Measurements from ENCODE around the gene FAM3D. TPM values are rescaled to one million over a fixed set of nuclear protein-coding genes. Genes with fewer than 3 reads are reported as not detected.
A peak's percentile ranks its signal among the peaks of the same experiment; 100 is the strongest.

FAM3D gene
- total and polyA plus RNA-seq, 2 of the 8 experiments (the other 6 are each of a cell fraction or from before 2014, with no cell fraction given) = not detected

- Histone ChIP-seq H2AK5ac (ENCODE audit: low read depth, low read length) (no peak overlapping the region), H3K23ac (ENCODE audit: insufficient read length) (no peak overlapping the region), H2BK20ac (ENCODE audit: low read length) (no peak overlapping the region), H3K9me3 (ENCODE audit: insufficient read depth in 2 of 2, low read depth in 1 of 2, low read length in 1 of 2) (no peaks in the 10 kb centered on the region), H2BK15ac (ENCODE audit: low read length) (no peak overlapping the region), H4K20me1 (replicated peaks in 1 of 2; ENCODE audit: control insufficient read depth in 1 of 2, insufficient read depth in 2 of 2, low read length in 2 of 2) (no peaks in the 10 kb centered on the region), H2BK12ac (ENCODE audit: low read depth, low read length) (peak overlapping the region; percentile 72; the same call in 1 of the 2 replicates), H3K14ac (ENCODE audit: insufficient read length) (no peak overlapping the region), H3K23me2 (ENCODE audit: low read depth, low read length) (no peaks in the 10 kb centered on the region), H4K5ac (ENCODE audit: insufficient read length, low read depth, low read length) (peak overlapping the region; percentile 30), H3K27ac (ENCODE audit: low read depth, low read length) (no peak overlapping the region), H3K4me2 (ENCODE audit: insufficient read depth in 1 of 2, low read depth in 2 of 2, low read length in 2 of 2) (no peak overlapping the region), H3K4me3 (ENCODE audit: extremely low read depth in 1 of 4, insufficient read depth in 2 of 4, low read depth in 3 of 4, low read length in 4 of 4) (no peak overlapping the region), H3K79me1 (ENCODE audit: low read depth, low read length) (no peaks in the 10 kb centered on the region), H3K18ac (ENCODE audit: extremely low read depth, low read length) (no peak overlapping the region), H3K4me1 (replicated peaks in 1 of 4; ENCODE audit: control insufficient read depth in 3 of 4, insufficient read depth in 4 of 4, low read length in 3 of 4) (peaks cover 0 to 4% (median 0%) of the 10 kb centered on the region in 4 experiments; a peak in 2 of 7 replicates), H2BK120ac (replicated peaks; ENCODE audit: low read depth, low read length) (no peak overlapping the region), H3K9ac (replicated peaks in 1 of 4; ENCODE audit: extremely low read depth in 1 of 4, low read depth in 3 of 4, low read length in 3 of 4) (no peak overlapping the region), H3K27me3 (replicated peaks in 1 of 4; ENCODE audit: control insufficient read depth in 3 of 4, extremely low read depth in 1 of 4, insufficient read depth in 3 of 4, low read length in 3 of 4) (peaks cover under 1 to 25% (median 5%) of the 10 kb centered on the region in 4 experiments; a peak in 6 of 7 replicates), H4K8ac (ENCODE audit: extremely low read depth, insufficient read depth, low read length) (peak overlapping the region; percentile 69; the same call in 1 of the 2 replicates), H2AFZ (ENCODE audit: low read length) (peak overlapping the region; percentile 2; the same call in 1 of the 2 replicates), H4K91ac (replicated peaks; ENCODE audit: insufficient read length, low read length) (no peak overlapping the region), H2BK5ac (ENCODE audit: low read depth, low read length) (no peak overlapping the region), H3K4ac (replicated peaks; ENCODE audit: insufficient read length, low read depth, low read length) (no peak overlapping the region), H3K79me2 (ENCODE audit: control insufficient read depth in 1 of 2, insufficient read depth in 2 of 2, low read length in 2 of 2) (no peaks in the 10 kb centered on the region), H3K56ac (replicated peaks; ENCODE audit: insufficient read length, low read depth, low read length) (no peak overlapping the region), H3K36me3 (ENCODE audit: control insufficient read depth in 2 of 4, insufficient read depth in 4 of 4, low read length in 3 of 4) (no peaks in the 10 kb centered on the region; a peak in 1 of 8 replicates)
- FAIRE-seq (peak; percentile 84), DNase-seq (ENCODE audit: low read depth in 1 of 2, low spot score in 2 of 2) (peak; percentile 23 to 96)
- WGBS, 2 experiments (ENCODE audit: extremely low coverage in 1 of 2, insufficient coverage in 1 of 2, insufficient read length in 1 of 2, insufficient replicate concordance in 2 of 2, low coverage in 1 of 2, low lambda C conversion rate in 2 of 2, missing lambda C conversion rate in 1 of 2) = 21% methylated on average over 9 of the region's 9 CpGs; no CpG with 5 or more reads in 1 of the 2 experiments
- ChIA-PET CTCF (ENCODE audit: partially characterized antibody) (interaction anchor here (0.6 to 25.1 kb wide), 35 partner anchors 9 to 918 kb away, joined by 3 to 994 read pairs (median 4); partner anchors contain the start of genes ACOX2, FAM107A, HTD2 and RPP14), POLR2A (ENCODE audit: partially characterized antibody) (interaction anchor here (0.6 to 0.9 kb wide), 2 partner anchors 11 to 262 kb away, joined by 3 to 4 read pairs; no protein-coding TSS in a partner anchor)
- TF ChIP-seq RXRA (IDR thresholded peaks at IDR 0.05; ENCODE audit: insufficient read depth, low read depth, low read length) = no peak
- no peak for TF ChIP-seq CTBP2 (IDR thresholded peaks at IDR 0.05; ENCODE audit: borderline replicate concordance, insufficient read depth, insufficient read length, low read length)
- peak; percentile 92 to 93 for TF ChIP-seq RAD21 (IDR thresholded peaks at IDR 0.05 in 1 of 2, conservative IDR thresholded peaks at IDR 0.05 in 1 of 2; ENCODE audit: low read depth in 2 of 2, low read length in 2 of 2)
- TF ChIP-seq SAP30 (IDR thresholded peaks at IDR 0.05; ENCODE audit: insufficient read depth, insufficient replicate concordance, low read length) = no peak
- no peak for TF ChIP-seq CBX8 (IDR thresholded peaks at IDR 0.05; ENCODE audit: borderline replicate concordance, low read depth, low read length)
- peak; percentile 18; the same call in 1 of the 2 replicates for TF ChIP-seq GABPA (IDR thresholded peaks at IDR 0.05; ENCODE audit: borderline replicate concordance, insufficient read depth, low read length)
- TF ChIP-seq RFX5 (IDR thresholded peaks at IDR 0.05; ENCODE audit: borderline replicate concordance, low read depth, low read length) = no peak
- no peak for TF ChIP-seq POU5F1 (IDR thresholded peaks at IDR 0.05; ENCODE audit: low read depth, low read length)
- no peak for TF ChIP-seq NRF1 (IDR thresholded peaks at IDR 0.05; ENCODE audit: low read depth, low read length)
- TF ChIP-seq, protein P1, sequence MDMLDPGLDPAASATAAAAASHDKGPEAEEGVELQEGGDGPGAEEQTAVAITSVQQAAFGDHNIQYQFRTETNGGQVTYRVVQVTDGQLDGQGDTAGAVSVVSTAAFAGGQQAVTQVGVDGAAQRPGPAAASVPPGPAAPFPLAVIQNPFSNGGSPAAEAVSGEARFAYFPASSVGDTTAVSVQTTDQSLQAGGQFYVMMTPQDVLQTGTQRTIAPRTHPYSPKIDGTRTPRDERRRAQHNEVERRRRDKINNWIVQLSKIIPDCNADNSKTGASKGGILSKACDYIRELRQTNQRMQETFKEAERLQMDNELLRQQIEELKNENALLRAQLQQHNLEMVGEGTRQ (IDR thresholded peaks at IDR 0.05; ENCODE audit: low read length) = no peak
These were observed 36.4 kb downstream of the FAM3D start for GRCh38 chr3:58630076-58630709.
